WERI-Rb-1 (cell line): ENCODE results near the gene CCL8.

Source experiments
- DNase-seq: peaks from one replicate; pipeline ENCODE4 v3.0.0-alpha.2; 2020
- H3K27ac ChIP-seq: fragments of 250-450 bp; sonication (Bioruptor Pico); 2 replicates; pipeline ENCODE4 v1.5.1; 2020; ENCODE audit warnings: mild to moderate bottlenecking, moderate library complexity
- H3K27me3 ChIP-seq: fragments of 250-450 bp; sonication (Bioruptor Pico); 2 replicates; pipeline ENCODE4 v1.5.1; 2021; ENCODE audit warnings: mild to moderate bottlenecking, low read depth, moderate library complexity; ENCODE audit not compliant: insufficient read depth, severe bottlenecking
- H3K36me3 ChIP-seq: fragments of 250-450 bp; sonication (Bioruptor Pico); 2 replicates; pipeline ENCODE4 v1.5.1; 2020; ENCODE audit warnings: mild to moderate bottlenecking, moderate library complexity
- H3K4me3 ChIP-seq: 2 replicates; pipeline ENCODE4 v1.5.1; 2011; ENCODE audit warnings: low read depth, mild to moderate bottlenecking, control low read depth, low read length
- H3K9me3 ChIP-seq: fragments of 250-450 bp; sonication (Bioruptor Pico); 2 replicates; pipeline ENCODE4 v1.5.1; 2021; ENCODE audit warnings: mild to moderate bottlenecking, moderate library complexity; ENCODE audit not compliant: severe bottlenecking
- TF ChIP-seq, protein P1 (sequence below): IDR thresholded peaks from 2 replicates; pipeline ENCODE4 v1.5.1; 2011; ENCODE audit warnings: low read depth, mild to moderate bottlenecking, control low read depth, inconsistent platforms, low read length

CCL8 gene

DNA sequence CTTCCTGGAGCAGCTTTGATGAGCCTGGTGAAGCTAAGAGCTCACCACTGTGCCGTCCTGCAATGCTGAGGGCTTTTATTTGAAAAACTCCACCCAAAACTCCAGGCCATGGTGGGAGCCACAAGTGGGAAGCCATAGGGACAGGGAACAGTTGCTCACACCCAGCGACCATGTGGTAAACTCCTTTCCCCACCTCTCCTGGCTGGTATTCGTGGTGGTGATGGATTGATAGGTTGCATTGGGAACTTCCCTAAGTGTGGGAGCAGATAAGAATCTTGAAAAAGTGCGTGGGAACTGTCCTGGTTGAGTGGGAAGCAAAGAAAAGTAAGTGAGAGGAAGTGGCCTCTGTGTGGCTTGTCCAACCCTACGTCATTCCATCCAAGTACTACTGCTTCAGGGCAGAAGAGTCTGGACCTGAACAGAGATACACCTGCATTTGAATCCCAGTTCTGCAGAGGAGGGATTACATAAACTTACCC lies 44.0 kb downstream of the CCL8 start, which contains the start of gene CCL1:
Gene CCL1 (minus strand): TSS at position 51 of the 479 bp plus-strand sequence. CDS start 72 bp downstream, outside the sequence.
- no peaks in the 10 kb centered on the region for H3K36me3 ChIP-seq
- H3K27me3 ChIP-seq: peaks cover 79% of the 10 kb centered on the region
- no peaks in the 10 kb centered on the region for H3K9me3 ChIP-seq
- H3K4me3 ChIP-seq: no peak within 1 kb of the TSS
- no peak within 1 kb of the TSS for H3K27ac ChIP-seq
- no peak for DNase-seq
- TF ChIP-seq, protein P1, sequence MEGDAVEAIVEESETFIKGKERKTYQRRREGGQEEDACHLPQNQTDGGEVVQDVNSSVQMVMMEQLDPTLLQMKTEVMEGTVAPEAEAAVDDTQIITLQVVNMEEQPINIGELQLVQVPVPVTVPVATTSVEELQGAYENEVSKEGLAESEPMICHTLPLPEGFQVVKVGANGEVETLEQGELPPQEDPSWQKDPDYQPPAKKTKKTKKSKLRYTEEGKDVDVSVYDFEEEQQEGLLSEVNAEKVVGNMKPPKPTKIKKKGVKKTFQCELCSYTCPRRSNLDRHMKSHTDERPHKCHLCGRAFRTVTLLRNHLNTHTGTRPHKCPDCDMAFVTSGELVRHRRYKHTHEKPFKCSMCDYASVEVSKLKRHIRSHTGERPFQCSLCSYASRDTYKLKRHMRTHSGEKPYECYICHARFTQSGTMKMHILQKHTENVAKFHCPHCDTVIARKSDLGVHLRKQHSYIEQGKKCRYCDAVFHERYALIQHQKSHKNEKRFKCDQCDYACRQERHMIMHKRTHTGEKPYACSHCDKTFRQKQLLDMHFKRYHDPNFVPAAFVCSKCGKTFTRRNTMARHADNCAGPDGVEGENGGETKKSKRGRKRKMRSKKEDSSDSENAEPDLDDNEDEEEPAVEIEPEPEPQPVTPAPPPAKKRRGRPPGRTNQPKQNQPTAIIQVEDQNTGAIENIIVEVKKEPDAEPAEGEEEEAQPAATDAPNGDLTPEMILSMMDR: no peak

DNA sequence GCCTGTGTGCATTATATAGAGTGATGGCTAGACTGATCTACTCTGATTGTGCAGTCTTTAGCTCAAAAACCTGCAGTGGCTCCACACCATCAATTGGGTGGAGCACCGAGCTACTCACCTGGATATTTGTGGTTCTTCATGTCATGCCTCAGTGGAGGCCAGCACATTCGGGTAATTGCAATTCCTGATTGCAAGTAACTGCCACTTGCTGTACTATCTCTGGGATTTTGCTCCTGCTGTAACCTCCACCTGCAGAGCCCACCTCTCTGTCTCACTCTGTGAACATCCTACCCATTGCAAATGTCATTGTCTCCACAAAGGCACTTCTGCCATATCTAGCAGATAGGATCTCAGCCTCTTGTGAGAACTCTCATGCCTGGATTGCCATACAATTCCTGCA lies 45.5 kb downstream of the CCL8 start:
- Histone ChIP-seq H3K9me3 (no peaks in the 10 kb centered on the region), H3K4me3 (no peak overlapping the region), H3K36me3 (no peaks in the 10 kb centered on the region), H3K27ac (no peak overlapping the region), H3K27me3 (peaks cover 73% of the 10 kb centered on the region)
- TF ChIP-seq, protein P1: no peak
- DNase-seq: no peak

DNA sequence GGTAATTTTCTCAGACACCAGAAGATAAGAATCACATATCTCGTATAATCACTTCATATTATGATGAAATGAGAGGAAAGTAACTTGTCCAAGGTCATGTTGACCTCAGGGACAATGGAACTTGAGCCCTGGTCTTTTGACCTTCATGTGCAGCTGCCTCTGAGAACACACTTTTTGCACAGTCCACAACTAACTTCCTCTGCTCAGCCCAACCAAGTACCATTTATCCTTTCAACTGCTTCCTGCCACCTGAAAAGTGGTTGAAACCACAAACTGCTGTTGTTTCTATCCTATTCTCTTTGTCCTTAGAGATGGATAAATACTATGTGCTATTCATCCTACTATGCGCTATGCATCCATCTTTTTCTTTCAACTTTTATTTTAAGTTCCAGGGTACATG lies 46.1 kb downstream of the CCL8 start:
- no peak overlapping the region for H3K27ac ChIP-seq
- TF ChIP-seq, protein P1: no peak
- DNase-seq: no peak
- no peak overlapping the region for H3K4me3 ChIP-seq
- no peaks in the 10 kb centered on the region for H3K9me3 ChIP-seq
- peaks cover 72% of the 10 kb centered on the region for H3K27me3 ChIP-seq
- no peaks in the 10 kb centered on the region for H3K36me3 ChIP-seq

DNA sequence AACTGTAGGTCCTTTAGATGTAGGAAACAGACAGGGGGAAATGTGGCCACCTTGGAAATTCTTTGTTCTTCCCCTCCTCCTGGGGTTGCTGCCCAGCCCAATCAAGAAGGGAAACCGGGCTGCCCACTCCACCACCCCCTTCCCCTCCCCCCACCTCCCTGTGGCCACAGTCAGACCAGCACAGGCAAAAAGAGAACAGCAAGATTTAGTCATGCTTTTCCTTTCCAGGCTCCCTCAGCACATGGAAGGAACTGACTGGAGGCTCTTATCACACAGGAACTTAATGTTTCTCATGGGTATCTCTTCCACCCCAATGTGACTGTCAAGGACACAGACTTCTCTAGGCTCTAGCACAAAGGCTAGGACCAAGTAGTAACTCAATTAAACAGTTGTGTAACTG lies 46.8 kb downstream of the CCL8 start:
- H3K4me3 ChIP-seq: no peak overlapping the region
- H3K9me3 ChIP-seq: no peaks in the 10 kb centered on the region
- H3K36me3 ChIP-seq: no peaks in the 10 kb centered on the region
- H3K27ac ChIP-seq: no peak overlapping the region
- DNase-seq: no peak
- TF ChIP-seq, protein P1: no peak
- peaks cover 71% of the 10 kb centered on the region for H3K27me3 ChIP-seq

DNA sequence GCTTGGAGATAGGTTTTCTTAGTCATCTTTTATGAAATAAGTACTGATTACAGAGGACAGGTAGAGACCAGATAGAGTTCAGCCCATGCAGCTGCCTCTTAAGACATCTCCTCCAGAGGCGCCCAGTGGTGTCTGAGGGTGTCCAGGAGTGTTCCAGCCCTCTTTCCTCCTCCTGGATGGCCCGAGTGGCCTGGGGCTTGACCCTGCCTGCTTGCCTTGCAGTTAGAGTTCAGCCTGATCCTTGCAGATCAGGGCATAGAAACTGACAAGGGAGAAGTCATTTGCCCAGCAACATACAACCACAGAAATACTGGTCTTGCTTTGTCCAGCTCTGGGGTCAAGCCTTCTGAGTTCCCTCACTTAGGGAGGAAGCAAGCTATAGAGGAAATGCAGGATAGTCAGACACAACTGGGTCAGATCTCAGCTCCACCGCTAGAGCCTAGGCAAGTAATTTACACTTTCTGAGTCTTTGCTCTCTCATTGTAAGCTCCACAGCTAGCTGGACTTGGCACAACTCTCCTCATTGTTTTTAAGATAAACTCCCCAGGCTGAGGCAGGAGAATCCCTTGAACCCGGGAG lies 47.4 kb downstream of the CCL8 start:
- Histone ChIP-seq H3K36me3 (no peaks in the 10 kb centered on the region), H3K27ac (no peak overlapping the region), H3K4me3 (no peak overlapping the region), H3K9me3 (no peaks in the 10 kb centered on the region), H3K27me3 (peaks cover 73% of the 10 kb centered on the region)
- TF ChIP-seq, protein P1: no peak
- DNase-seq: no peak
